ENCODE measurements around the gene ARSG.

ARSG gene

GRCh38 chr17:68431045-68431608 is 139.8 kb downstream of the ARSG start:
- DNase-seq (ENCODE audit: low spot score): no peak

DNA sequence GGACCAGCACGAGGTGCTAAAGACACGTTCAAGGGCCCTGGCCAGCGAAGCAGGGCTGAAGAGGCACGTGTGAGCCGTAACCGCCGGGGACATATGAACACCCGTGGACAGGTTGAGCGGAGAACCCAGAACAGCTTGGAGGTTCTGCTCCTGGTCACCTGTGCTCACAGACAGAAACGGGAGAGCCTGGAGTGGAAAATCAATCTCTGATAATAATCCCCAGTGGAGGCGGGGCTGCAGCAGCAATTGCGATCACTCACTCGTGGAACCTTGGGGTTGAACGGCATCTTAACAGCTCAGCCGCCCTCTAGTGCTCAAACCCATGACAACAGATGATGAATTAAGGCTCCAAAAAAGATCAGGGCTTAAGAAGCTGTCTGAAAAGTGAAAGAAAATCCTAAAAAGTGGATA is 140.4 kb downstream of the ARSG start:
- DNase-seq (ENCODE audit: low spot score): peak; percentile 85

GRCh38 chr17:68432086-68432864 is 141.0 kb downstream of the ARSG start:
- DNase-seq (ENCODE audit: low spot score): no peak

DNA sequence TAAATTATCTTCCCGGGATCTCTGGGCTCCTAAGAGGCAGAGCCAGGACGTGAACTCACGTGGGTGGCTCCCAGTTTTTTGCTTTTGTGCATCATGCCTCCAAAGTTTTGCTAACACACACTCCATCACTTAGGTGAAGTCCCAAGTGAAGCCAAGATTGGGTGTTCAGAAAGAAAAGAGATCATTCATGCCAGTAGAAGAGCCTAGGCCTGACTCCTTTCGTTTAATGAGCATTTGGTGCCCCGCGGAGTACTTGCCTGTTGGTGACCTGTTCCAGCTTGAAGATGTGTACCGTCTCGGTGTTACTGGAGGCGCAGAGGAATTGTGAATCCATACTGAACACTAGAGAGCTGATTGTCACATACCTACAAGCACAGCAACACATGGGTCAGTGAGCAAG is 141.9 kb downstream of the ARSG start:
- no peak for DNase-seq (ENCODE audit: low spot score)

- DNase-seq (ENCODE audit: low spot score): no peak
Measured at GRCh38 chr17:68433911-68434508, 142.7 kb downstream of the ARSG start.

DNA sequence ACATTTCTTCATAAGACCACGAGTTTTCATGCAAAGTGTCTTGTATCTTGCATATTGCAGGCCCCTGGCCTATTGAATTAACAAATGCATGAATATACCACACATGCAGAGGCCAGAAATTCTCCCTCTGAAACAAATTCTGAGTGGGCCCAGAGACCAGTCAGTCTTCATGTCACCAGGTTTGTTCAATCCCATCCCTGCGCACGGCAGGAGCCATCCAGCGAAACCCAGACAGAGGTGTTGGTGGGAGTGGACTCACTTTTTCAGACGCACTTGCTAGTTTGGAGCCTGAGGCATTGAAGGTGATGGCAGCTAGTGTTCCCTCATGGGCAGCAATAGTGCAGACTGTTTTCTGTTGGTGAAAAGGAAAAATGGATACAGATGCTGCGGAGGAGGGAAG is 144.1 kb downstream of the ARSG start:
- no peak for DNase-seq (ENCODE audit: low spot score)

GRCh38 chr17:68435876-68436842 is 144.9 kb downstream of the ARSG start:
- DNase-seq (ENCODE audit: low spot score): peak; percentile 88

DNA sequence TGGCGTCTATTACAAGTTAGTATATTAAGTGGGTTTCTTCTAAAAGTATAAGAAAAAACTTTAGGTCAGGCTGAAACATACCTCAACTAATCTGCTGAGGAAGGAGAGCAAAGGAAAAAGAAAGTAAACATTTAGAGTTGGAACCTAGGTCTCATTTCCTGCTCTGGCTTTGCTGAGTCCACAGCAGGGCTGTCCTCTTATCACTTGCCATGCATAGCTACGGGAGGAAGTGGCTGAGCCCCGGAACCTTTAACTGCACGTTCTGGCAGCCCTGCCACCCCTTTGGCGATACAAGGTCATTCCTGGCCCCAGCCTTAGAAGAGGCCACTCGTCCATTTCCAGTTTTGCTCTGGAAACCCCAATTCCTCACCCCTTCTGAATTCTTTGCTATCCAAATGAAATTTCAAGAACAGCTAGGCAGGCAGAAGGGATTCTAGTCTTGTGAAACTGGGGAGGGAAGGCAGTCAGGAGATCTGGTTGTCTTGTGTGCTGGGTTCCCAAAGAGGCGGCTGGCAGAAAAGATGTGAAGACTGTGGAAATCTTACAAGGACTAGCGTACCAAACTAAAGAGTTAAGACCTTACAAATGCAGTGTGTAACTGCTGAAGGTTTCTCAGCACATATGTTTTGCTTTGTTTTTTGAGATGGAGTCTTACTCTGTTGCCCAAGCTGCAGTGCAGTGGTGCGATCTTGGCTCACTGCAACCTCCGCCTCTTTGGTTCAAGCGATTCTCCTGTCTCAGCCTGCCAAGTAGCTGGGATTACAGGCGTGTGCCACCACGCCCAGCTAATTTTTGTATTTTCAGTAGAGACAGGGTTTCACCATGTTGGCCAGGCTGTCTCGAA is 146.9 kb downstream of the ARSG start:
- no peak for DNase-seq (ENCODE audit: low spot score)

GRCh38 chr17:68439656-68440290 is 148.5 kb downstream of the ARSG start:
- no peak for DNase-seq (ENCODE audit: low spot score)

GRCh38 chr17:68440526-68440925 is 149.2 kb downstream of the ARSG start:
- no peak for DNase-seq (ENCODE audit: low spot score)

- no peak for DNase-seq (ENCODE audit: low spot score)
Measured at GRCh38 chr17:68441070-68441770, 149.9 kb downstream of the ARSG start.

GRCh38 chr17:68443972-68444464 is 152.7 kb downstream of the ARSG start:
- no peak for DNase-seq (ENCODE audit: low spot score)

DNA sequence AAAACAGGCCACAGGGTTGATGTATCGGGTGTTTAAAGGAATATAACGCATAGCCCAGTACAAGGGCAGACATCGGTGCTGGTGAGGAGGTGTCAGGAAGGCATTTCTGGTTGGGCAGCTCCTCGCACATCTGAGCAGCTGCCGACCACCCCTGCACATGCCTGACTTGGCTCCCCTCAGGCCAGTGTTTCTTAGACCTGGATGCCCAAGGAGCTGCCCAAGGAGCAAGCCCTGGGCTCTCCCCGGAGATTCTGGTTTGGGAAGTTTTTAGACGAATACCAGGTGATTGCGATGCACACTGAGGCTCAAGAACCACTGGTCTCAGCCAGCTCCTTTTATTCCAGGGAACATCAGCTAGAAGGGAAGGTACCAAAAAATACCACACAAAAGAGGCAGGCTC is 154.4 kb downstream of the ARSG start:
- DNase-seq (ENCODE audit: low spot score): no peak

DNA sequence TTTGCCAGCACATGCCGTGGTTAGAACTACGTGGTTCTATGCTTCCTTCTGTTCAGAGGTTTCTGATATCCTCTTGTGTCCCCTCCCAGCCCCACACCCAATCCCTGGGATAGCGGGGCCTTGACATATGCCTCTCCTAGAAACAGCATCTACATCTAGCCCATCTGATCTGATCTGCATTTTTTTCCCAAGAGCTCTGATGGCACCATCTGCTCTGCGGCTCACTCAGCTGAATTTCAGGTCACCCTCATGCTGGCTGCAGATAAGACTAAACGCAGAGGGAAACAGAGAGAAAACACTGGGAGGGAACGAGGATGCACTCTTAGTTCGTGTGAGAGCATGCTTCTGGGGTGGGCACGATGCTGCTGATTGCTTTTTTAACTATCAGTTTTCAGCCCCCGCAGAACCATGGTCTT is 155.3 kb downstream of the ARSG start:
- DNase-seq (ENCODE audit: low spot score): peak; percentile 68

DNA sequence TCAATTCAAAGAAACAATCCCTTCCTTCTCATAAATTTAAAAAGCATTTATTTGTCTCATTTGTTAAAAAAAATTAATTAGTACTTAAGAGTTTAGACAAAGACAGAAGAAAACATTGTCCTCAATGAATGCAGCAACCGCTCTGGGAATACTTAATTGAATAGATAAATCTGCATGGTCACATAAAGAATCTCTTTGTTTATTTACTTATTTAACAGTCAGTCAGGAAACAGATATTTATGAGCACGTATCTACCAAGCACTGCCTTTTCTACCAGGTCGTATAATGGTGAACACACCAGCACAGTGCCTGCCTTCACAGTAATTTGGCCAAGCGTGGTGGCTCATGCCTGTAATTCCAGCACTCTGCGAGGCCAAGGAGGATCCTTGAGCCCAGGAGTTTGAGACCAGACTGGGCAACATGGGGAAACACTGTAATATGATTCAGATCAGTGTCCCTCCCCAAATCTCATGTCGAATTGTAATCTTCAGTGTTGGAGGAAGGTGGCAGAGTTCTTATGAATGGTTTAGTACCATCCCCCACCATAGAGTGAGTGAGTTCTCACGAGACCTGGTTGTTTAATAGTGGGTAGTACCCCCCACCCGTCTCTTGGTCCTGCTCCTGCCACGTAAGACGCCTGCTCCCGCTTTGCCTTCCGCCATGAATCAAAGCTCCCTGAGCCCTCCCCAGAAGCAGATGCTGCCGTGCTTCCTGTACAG is 157.9 kb downstream of the ARSG start:
- no peak for DNase-seq (ENCODE audit: low spot score)

DNA sequence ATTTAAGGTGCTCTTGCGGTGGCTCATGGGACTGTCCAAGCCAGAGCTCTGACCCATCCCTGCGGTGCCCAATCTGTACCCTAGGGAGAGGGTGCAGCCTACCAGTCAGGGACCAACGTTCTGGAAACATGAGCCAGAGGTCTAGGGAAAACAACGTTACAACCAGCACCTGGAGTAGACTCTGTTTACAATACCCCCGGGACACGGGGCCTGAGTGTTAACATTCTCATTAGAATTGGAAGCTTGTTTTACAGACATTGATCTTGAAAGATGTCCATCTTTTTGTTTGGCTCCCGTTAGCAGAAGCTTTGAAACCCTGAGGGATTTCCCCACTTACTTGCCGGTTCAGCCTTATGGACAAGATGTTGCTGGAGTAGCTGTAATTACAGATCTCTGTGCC is 159.1 kb downstream of the ARSG start:
- DNase-seq (ENCODE audit: low spot score): no peak

GRCh38 chr17:68450801-68451200 is 159.5 kb downstream of the ARSG start:
- DNase-seq (ENCODE audit: low spot score): no peak

DNA sequence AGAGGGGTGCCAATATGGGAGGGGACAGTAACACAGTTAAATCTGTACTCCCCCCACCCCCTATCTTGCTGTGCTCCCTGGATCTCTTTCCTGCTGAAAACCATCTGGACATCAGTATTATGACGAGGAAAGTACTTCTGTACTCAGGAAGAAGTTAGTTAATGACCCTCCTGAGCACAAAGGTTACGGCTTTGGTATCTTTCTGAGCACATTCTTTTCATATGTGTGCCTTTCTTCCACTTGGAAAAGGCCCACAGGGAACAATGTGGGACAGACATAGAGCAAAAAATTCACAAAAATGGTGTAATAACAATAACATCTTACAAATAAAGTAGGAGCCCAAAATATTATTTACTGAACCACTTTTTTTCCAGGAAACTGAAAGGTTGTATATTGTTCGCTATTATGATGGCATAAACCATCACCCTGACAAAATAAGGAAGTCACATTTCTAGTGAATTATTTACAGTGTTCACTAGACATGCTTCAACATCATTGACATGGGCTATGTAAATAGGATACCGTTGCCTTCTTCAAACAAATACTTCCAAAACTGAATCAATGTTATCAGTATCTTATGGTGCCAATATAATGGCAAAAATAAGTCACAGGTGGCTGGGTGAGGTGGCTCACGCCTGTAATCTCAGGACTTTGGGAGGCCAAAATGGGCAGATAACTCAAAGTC is 160.5 kb downstream of the ARSG start:
- DNase-seq (ENCODE audit: low spot score): no peak
